Bronchial epithelial cell (primary cell): ENCODE results near the gene ANO1. TPM values are rescaled to one million over a fixed set of nuclear protein-coding genes. Genes with fewer than 3 reads are reported as not detected.

Source experiments
- DNase-seq: peaks from one replicate; pipeline ENCODE4 v3.0.0-alpha.2; 2010; ENCODE audit warnings: low read depth
- FAIRE-seq: peaks from 2 replicates; lab custom pipeline; 2011; peaks lifted over from hg19 to GRCh38; lab: Jason Lieb, UNC
- H3K27me3 ChIP-seq: 2 replicates; pipeline ENCODE4 v1.5.1; 2011; ENCODE audit warnings: low read length; ENCODE audit not compliant: control insufficient read depth, insufficient read depth
- H3K36me3 ChIP-seq: 2 replicates; pipeline ENCODE4 v1.5.1; 2011; ENCODE audit warnings: low read length; ENCODE audit not compliant: control insufficient read depth, insufficient read depth
- H3K4me3 ChIP-seq: 2 replicates; pipeline ENCODE4 v1.5.1; 2011; ENCODE audit warnings: mild to moderate bottlenecking, low read depth, low read length, control low read depth
- CTCF ChIP-seq: IDR thresholded peaks from 2 replicates; pipeline ENCODE4 v1.5.1; 2011; ENCODE audit warnings: mild to moderate bottlenecking, moderate library complexity, low read length, control low read depth, inconsistent platforms; ENCODE audit not compliant: insufficient read depth, severe bottlenecking
- total RNA-seq: library from RNA; depleted of rRNA; stranded (reverse); fragments of >200 nt; gene quantifications from 2 replicates; pipeline ENCODE4 v1.2.1, GENCODE V29; 2014

Gene ANO1
- total RNA-seq, 1 donor from 2014 or later = 1.3 TPM

- TF ChIP-seq CTCF = no peak
- no peaks in the 10 kb centered on the region for H3K36me3 ChIP-seq
Observed at GRCh38 chr11:70129051-70129592, 51.0 kb downstream of the ANO1 start.

DNA sequence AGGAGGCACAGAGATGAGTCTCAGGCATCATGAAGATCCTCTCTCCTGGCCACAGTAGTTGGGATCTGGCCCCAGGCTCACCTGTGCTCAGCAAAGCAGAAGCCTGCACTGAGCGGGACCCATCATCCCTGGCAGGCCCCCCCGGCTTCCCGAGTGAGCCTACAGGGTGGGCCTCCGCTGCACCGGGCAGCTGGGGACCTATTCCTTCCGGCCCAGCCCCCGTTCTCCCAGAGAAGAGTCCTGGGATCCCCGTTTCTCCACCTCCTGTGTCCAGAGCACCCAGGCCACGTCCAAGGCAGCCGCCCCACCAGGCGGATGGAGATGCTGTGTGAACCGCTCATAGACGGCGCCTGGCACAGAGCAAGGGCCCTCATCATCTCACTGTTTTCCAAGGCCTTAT, 52.5 kb downstream of the ANO1 start:
- no peak for TF ChIP-seq CTCF
- Histone ChIP-seq H3K36me3 (no peaks in the 10 kb centered on the region), H3K4me3 (no peak overlapping the region), H3K27me3 (peaks cover 2% of the 10 kb centered on the region)
- DNase-seq (no peak), FAIRE-seq (no peak)

More at GRCh38 chr11:70129051-70129592, 51.0 kb downstream of the ANO1 start:
- H3K27me3 ChIP-seq = peaks cover 2% of the 10 kb centered on the region
- no peak overlapping the region for H3K4me3 ChIP-seq
- DNase-seq = no peak
- no peak for FAIRE-seq

GRCh38 chr11:70131606-70132190, 53.6 kb downstream of the ANO1 start:
- TF ChIP-seq CTCF = no peak
- DNase-seq (no peak), FAIRE-seq (no peak)
- peaks cover 2% of the 10 kb centered on the region for H3K27me3 ChIP-seq
- no peak overlapping the region for H3K4me3 ChIP-seq
- no peaks in the 10 kb centered on the region for H3K36me3 ChIP-seq

DNA sequence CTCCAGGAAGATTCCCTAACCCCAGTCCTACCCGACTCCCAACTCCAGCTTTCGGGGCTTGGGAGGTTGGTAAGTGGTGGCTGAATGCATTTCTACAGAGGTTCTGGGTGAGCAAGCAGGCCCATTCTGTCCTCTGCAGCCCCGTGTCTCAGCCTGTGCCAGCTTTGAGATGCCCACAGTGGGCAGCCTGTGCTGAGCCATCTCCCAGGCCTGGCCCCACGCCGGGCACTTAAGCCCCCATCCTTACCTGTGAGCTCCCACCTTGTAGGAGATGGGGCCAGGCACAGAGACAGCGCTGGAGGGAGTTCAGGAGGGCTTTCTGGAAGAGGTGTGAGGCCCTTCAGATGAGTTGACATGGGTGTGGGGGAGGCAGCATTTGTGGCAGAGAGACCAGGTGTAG, 54.5 kb downstream of the ANO1 start:
- TF ChIP-seq CTCF = no peak
- peaks cover 2% of the 10 kb centered on the region for H3K27me3 ChIP-seq
- no peak for DNase-seq
- FAIRE-seq = no peak
- no peaks in the 10 kb centered on the region for H3K36me3 ChIP-seq
- no peak overlapping the region for H3K4me3 ChIP-seq

GRCh38 chr11:70133771-70134335, 55.7 kb downstream of the ANO1 start:
- no peak for TF ChIP-seq CTCF
- FAIRE-seq (no peak), DNase-seq (no peak)
- H3K27me3 ChIP-seq = peaks cover 2% of the 10 kb centered on the region
- no peak overlapping the region for H3K4me3 ChIP-seq
- no peaks in the 10 kb centered on the region for H3K36me3 ChIP-seq
